GM12878 (cell line): Measurements from ENCODE around the gene ATP6V0D1. TPM values are rescaled to one million over a fixed set of nuclear protein-coding genes. Genes with fewer than 3 reads are reported as not detected.
A peak's percentile ranks its signal among the peaks of the same experiment; 100 is the strongest.

ENCODE experiments used
- ATAC-seq: fragments of 200-7000 bp; cut with Tn5 transposase; 3 replicates; pipeline ENCODE4 v1.9.1; 2020; ENCODE audit warnings: mild to moderate bottlenecking, moderate library complexity
- BruUV-seq: library from RNA; stranded (reverse); fragments of 400-500 nt; replicated peaks from 2 replicates; lab custom pipeline; 2021; lab: Mats Ljungman, UMichigan
- CTCF ChIA-PET: fragments of 300-600 bp; sonication (Branson Sonifier 250); formaldehyde crosslinking; extraction: SDS; loops from one replicate; lab custom pipeline; 2021; ENCODE audit warnings: inconsistent platforms; lab: Yijun Ruan, JAX
- POLR2A ChIA-PET: fragments of 350-600 bp; formaldehyde crosslinking; extraction: SDS; loops from one replicate; lab custom pipeline; 2021; ENCODE audit warnings: inconsistent platforms; lab: Charles Lee
- RAD21 ChIA-PET: fragments of 300-600 bp; sonication (Branson Sonifier 250); formaldehyde crosslinking; loops from one replicate; lab custom pipeline; 2023; ENCODE audit warnings: antibody characterized with exemption; ENCODE audit not compliant: unreplicated experiment; lab: Charles Lee
- SMC1A ChIA-PET: fragments of 300-600 bp; sonication (Branson Sonifier 250); formaldehyde crosslinking; loops from one replicate; lab custom pipeline; 2023; ENCODE audit not compliant: unreplicated experiment, uncharacterized antibody; lab: Charles Lee
- DNase-seq: peaks from one replicate; pipeline ENCODE4 v3.0.0-alpha.2; 2011; ENCODE audit warnings: low read depth, low spot score
- FAIRE-seq: peaks from 3 replicates; lab custom pipeline; 2011; peaks lifted over from hg19 to GRCh38; lab: Jason Lieb, UNC
- H2AFZ ChIP-seq: 2 replicates; pipeline ENCODE4 v1.6.0; 2011; ENCODE audit warnings: low read depth, low read length, control low read depth; ENCODE audit not compliant: control insufficient read depth
- H3K27ac ChIP-seq: 2 replicates; pipeline ENCODE4 v1.5.1; 2011; ENCODE audit warnings: control low read depth; ENCODE audit not compliant: control insufficient read depth, insufficient read depth
- H3K27me3 ChIP-seq, 2 experiments: replicated peaks in 1 of 2; 2 replicates each; pipeline versions ENCODE4 v1.6.0 to v1.6.1; 2011; ENCODE audit warnings: low read length in 1 of 2; ENCODE audit not compliant: control insufficient read depth in 2 of 2, insufficient read depth in 2 of 2
- H3K36me3 ChIP-seq, 2 experiments: 2 replicates each; pipeline ENCODE4 v1.5.1; 2011; ENCODE audit warnings: low read length in 1 of 2; ENCODE audit not compliant: control insufficient read depth in 2 of 2, insufficient read depth in 2 of 2
- H3K4me1 ChIP-seq: 2 replicates; pipeline ENCODE4 v1.6.1; 2011; ENCODE audit warnings: mild to moderate bottlenecking, low read length, moderate library complexity, mixed read lengths; ENCODE audit not compliant: control insufficient read depth, insufficient read depth
- H3K4me2 ChIP-seq: 2 replicates; pipeline ENCODE4 v1.6.0; 2011; ENCODE audit warnings: control low read depth; ENCODE audit not compliant: control insufficient read depth, insufficient read depth
- H3K4me3 ChIP-seq: fragments of 200-600 bp; sonication (generic); 2 replicates; pipeline ENCODE4 v1.5.1; 2016
- H3K79me2 ChIP-seq: 2 replicates; pipeline ENCODE4 v1.6.0; 2011; ENCODE audit warnings: low read length; ENCODE audit not compliant: control insufficient read depth, insufficient read depth
- H3K9ac ChIP-seq: 2 replicates; pipeline ENCODE4 v1.8.0; 2011; ENCODE audit warnings: low read length, control low read depth, mixed read lengths; ENCODE audit not compliant: control insufficient read depth, insufficient read depth
- H3K9me3 ChIP-seq: replicated peaks from 3 replicates; pipeline ENCODE4 v1.5.1; 2011; ENCODE audit warnings: mild to moderate bottlenecking, low read length; ENCODE audit not compliant: control insufficient read depth, insufficient read depth
- H4K20me1 ChIP-seq: 2 replicates; pipeline ENCODE4 v1.6.0; 2011; ENCODE audit not compliant: control insufficient read depth, insufficient read depth
- ASH2L ChIP-seq: fragments of 300-600, 200-600 bp; sonication (generic); IDR thresholded peaks from 2 replicates; pipeline ENCODE4 v1.6.1; 2017; ENCODE audit warnings: low read depth, mild to moderate bottlenecking, borderline replicate concordance
- BCL3 ChIP-seq: IDR thresholded peaks from 2 replicates; pipeline ENCODE4 v1.6.1; 2011; ENCODE audit warnings: borderline replicate concordance, low read depth, mild to moderate bottlenecking, moderate library complexity, low read length; ENCODE audit not compliant: insufficient read depth, poor library complexity, severe bottlenecking
- CBX5 ChIP-seq: sonication (generic); IDR thresholded peaks from 2 replicates; pipeline ENCODE4 v1.6.1; 2016; ENCODE audit warnings: low read depth, moderate library complexity, mild to moderate bottlenecking, inconsistent platforms
- IKZF2 ChIP-seq, 2 experiments: fragments of 450-650 bp; IDR thresholded peaks; 2 replicates each; pipeline ENCODE4 v1.6.1; 2017; ENCODE audit warnings: mild to moderate bottlenecking in 2 of 2, moderate library complexity in 2 of 2
- KAT2A ChIP-seq: conservative IDR thresholded peaks from 2 replicates; pipeline ENCODE4 v1.6.1; 2011; ENCODE audit warnings: low read depth, low read length; ENCODE audit not compliant: control insufficient read depth
- MLLT1 ChIP-seq: fragments of 450-650 bp; IDR thresholded peaks from 2 replicates; pipeline ENCODE4 v1.6.1; 2016; ENCODE audit warnings: mild to moderate bottlenecking
- MTA3 ChIP-seq: IDR thresholded peaks from 2 replicates; pipeline ENCODE4 v1.6.1; 2012; ENCODE audit warnings: low read length, inconsistent platforms, borderline replicate concordance
- NFYA ChIP-seq: IDR thresholded peaks from 2 replicates; pipeline ENCODE4 v1.6.1; 2011; ENCODE audit warnings: low read depth, mild to moderate bottlenecking, low read length, improper control_type of control experiment, borderline replicate concordance
- NKRF ChIP-seq: fragments of 450-650 bp; conservative IDR thresholded peaks from 2 replicates; pipeline ENCODE4 v1.6.1; 2017; ENCODE audit warnings: mild to moderate bottlenecking, moderate library complexity
- SIX5 ChIP-seq: IDR thresholded peaks from 2 replicates; pipeline ENCODE4 v1.6.1; 2011; ENCODE audit warnings: mild to moderate bottlenecking, low read depth, low read length, moderate library complexity; ENCODE audit not compliant: severe bottlenecking
- SUPT20H ChIP-seq: IDR thresholded peaks from 2 replicates; pipeline ENCODE4 v1.6.1; 2011; ENCODE audit warnings: low read depth, mild to moderate bottlenecking, low read length, moderate library complexity, borderline replicate concordance; ENCODE audit not compliant: control insufficient read depth
- TCF3 ChIP-seq: IDR thresholded peaks from 2 replicates; pipeline ENCODE4 v1.6.1; 2012; ENCODE audit warnings: low read depth, mild to moderate bottlenecking, low read length, borderline replicate concordance; ENCODE audit not compliant: insufficient read depth
- WGBS: methylation state at CpG from one replicate; pipeline ENCODE4 v1.1.6; 2016; ENCODE audit warnings: low lambda C conversion rate; ENCODE audit not compliant: insufficient replicate concordance, insufficient coverage; ENCODE audit errors: missing lambda C conversion rate; 5-methylcytosine and 5-hydroxymethylcytosine counted together
- in situ Hi-C: fragments of 300-500 bp; cut with MboI; formaldehyde crosslinking; loops from 9 replicates; pipeline ENCODE4 v1.14.3; 2018; ENCODE audit warnings: mixed read lengths
- intact Hi-C: fragments of 100-400 bp; cut with micrococcal nuclease; formaldehyde crosslinking; loops from one replicate; pipeline ENCODE4 v1.14.2; 2022; ENCODE audit not compliant: unreplicated experiment
- polyA plus RNA-seq, 11 experiments: library from polyadenylated mRNA; depleted of rRNA in 4 of 11; unstranded in 6 of 11; stranded (reverse) in 5 of 11; fragments of >200 nt; fragmentation: Nextera tagmentation in 4 of 11; fragmentation: Illumina TruSeq in 1 of 11; extraction: Ambion mirVana in 4 of 11; extraction: Trizol in 1 of 11; gene quantifications; 1 replicate in 1 of 11; 2 replicates in 10 of 11; pipeline versions ENCODE4 v1.2.1 to v1.2.3, GENCODE V29; 2011 to 2016; ENCODE audit warnings: inconsistent platforms in 2 of 11, missing spikeins in 2 of 11, low read depth in 1 of 11
- total RNA-seq, 4 experiments: library from RNA; depleted of rRNA in 3 of 4; stranded (reverse); fragments of >200 nt in 3 of 4; fragmentation: Illumina TruSeq in 1 of 4; extraction: Trizol in 1 of 4; gene quantifications; 2 replicates each; pipeline versions ENCODE4 v1.2.1 to v1.2.3, GENCODE V29; 2013 to 2021

Gene ATP6V0D1
- total and polyA plus RNA-seq, 10 of the 15 experiments (the other 5 are each of a cell fraction or from before 2014, with no cell fraction given), result 28.1 to 141 (median 70.3) TPM

- TF ChIP-seq BCL3, result no peak
- no peak for TF ChIP-seq MTA3
- TF ChIP-seq, all 136 proteins: peak for 51
Measured at GRCh38 chr16:67521095-67521804, 40.3 kb upstream of the ATP6V0D1 start (continued).

GRCh38 chr16:67519242-67519641 is 38.3 kb upstream of the ATP6V0D1 start:
- CTCF ChIA-PET, result interaction anchor here (0.6 to 14.1 kb wide), 9 partner anchors 26 to 282 kb away, joined by 3 to 453 read pairs (median 49); partner anchors contain the start of genes AGRP, ATP6V0D1, C16orf86 and CARMIL2
- no peaks in the 10 kb centered on the region for H3K36me3 ChIP-seq
- intact Hi-C loops, result no loop called here
- no TSS peak for BruUV-seq
- no peak for TF ChIP-seq ASH2L
- TF ChIP-seq IKZF2 (IDR thresholded peaks at IDR 0.05), result no peak
- TF ChIP-seq SUPT20H, result no peak
- no peak for TF ChIP-seq TCF3
- no peak for TF ChIP-seq NKRF
- TF ChIP-seq KAT2A, result no peak
- TF ChIP-seq NFYA, result no peak
- no peak for TF ChIP-seq SIX5
- no peak for TF ChIP-seq MLLT1
- no peak for TF ChIP-seq CBX5
- TF ChIP-seq, all 136 proteins: peak for 0
- Histone ChIP-seq H3K9ac (no peak overlapping the region), H3K4me1 (peaks cover 40% of the 10 kb centered on the region), H3K27me3 (no peaks in the 10 kb centered on the region), H2AFZ (no peak overlapping the region), H3K4me3 (peak overlapping the region; percentile 50; the same call in 1 of the 2 replicates), H3K27ac (peak overlapping the region; percentile 22; the same call in 1 of the 2 replicates), H3K9me3 (no peaks in the 10 kb centered on the region), H4K20me1 (no peaks in the 10 kb centered on the region), H3K79me2 (peaks cover 4% of the 10 kb centered on the region), H3K4me2 (peak overlapping the region; percentile 12)
- DNase-seq (no peak), FAIRE-seq (no peak), ATAC-seq (no peak)
- SMC1A ChIA-PET, result interaction anchor here (0.6 to 0.9 kb wide), 3 partner anchors 14 to 148 kb away, joined by 3 to 5 read pairs (median 3); no protein-coding TSS in a partner anchor
- RAD21 ChIA-PET, result interaction anchor here (0.6 to 8.8 kb wide), 3 partner anchors 26 to 180 kb away, joined by 3 to 172 read pairs (median 18); no protein-coding TSS in a partner anchor
- POLR2A ChIA-PET, result interaction anchor here (0.6 to 3.8 kb wide), 3 partner anchors 12 to 150 kb away, joined by 3 to 56 read pairs (median 5); no protein-coding TSS in a partner anchor
- in situ Hi-C loops, result loop anchor here (5.0 kb wide), 1 partner anchor 37 kb away; the partner anchor contains the start of genes AGRP and ATP6V0D1
- 26% methylated on average over 4 of the region's 4 CpGs for WGBS
